MM.1S (cell line): ENCODE data around the gene TFDP2.

Experiments used
- CTCF ChIP-seq: fragments of 300-600 bp; sonication (generic); IDR thresholded peaks from 2 replicates; pipeline ENCODE4 v1.5.1; 2016; ENCODE audit warnings: antibody characterized with exemption, low read length, mixed read lengths
- EZH2 ChIP-seq: fragments of 300-600 bp; sonication (generic); optimal IDR thresholded peaks from 2 replicates; pipeline ENCODE3; 2017; ENCODE audit warnings: low read depth, mild to moderate bottlenecking, antibody characterized with exemption, low read length, mixed read lengths
- EZH2phosphoT487 ChIP-seq: fragments of 300-600 bp; sonication (generic); IDR thresholded peaks from 2 replicates; pipeline ENCODE4 v1.6.1; 2018; ENCODE audit warnings: antibody characterized with exemption, low read length

DNA sequence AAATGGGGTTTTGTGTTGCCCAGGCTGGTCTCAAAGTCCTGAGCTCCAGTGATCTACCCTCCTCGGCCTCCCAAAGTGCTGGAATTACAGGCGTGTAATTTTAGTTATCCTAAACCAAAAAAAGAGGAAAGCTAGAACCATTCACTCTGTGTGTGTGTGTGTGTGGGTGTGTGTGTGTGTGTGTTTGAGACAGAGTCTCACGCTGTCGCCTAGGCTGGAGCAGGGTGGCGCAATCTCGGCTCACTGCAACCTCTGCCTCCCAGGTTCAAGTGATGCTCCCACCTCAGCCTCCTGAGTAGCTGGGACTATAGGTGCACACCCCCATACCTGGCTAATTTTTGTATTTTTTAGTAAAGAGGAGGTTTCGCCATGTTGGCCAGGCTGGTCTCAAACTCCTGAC is 84.0 kb downstream of the TFDP2 start:
- TF ChIP-seq CTCF (no peak), EZH2 (no peak), EZH2phosphoT487 (no peak)
